HEK293 (cell line): ENCODE measurements around the gene TANGO2.

Experiments used
- AEBP2 ChIP-seq: fragments of 450-650 bp; formaldehyde crosslinking; IDR thresholded peaks from 2 replicates; pipeline ENCODE4 v1.5.1; 2016; ENCODE audit warnings: missing biosample characterization, missing genetic modification characterization, borderline replicate concordance
- GLIS1 ChIP-seq: fragments of 450-650 bp; formaldehyde crosslinking; IDR thresholded peaks from 2 replicates; pipeline ENCODE4 v1.5.1; 2016; ENCODE audit warnings: missing biosample characterization, missing genetic modification characterization
- HIC1 ChIP-seq: fragments of 450-650 bp; formaldehyde crosslinking; IDR thresholded peaks from 2 replicates; pipeline ENCODE4 v1.5.1; 2016; ENCODE audit warnings: missing biosample characterization, missing genetic modification characterization
- SCRT1 ChIP-seq: fragments of 450-650 bp; formaldehyde crosslinking; IDR thresholded peaks from 2 replicates; pipeline ENCODE4 v1.5.1; 2016; ENCODE audit warnings: missing biosample characterization, missing genetic modification characterization, borderline replicate concordance
- SP3 ChIP-seq: fragments of 450-650 bp; formaldehyde crosslinking; IDR thresholded peaks from 2 replicates; pipeline ENCODE4 v1.5.1; 2016; ENCODE audit warnings: missing biosample characterization, missing genetic modification characterization
- TSHZ1 ChIP-seq: fragments of 450-650 bp; formaldehyde crosslinking; IDR thresholded peaks from 2 replicates; pipeline ENCODE4 v1.5.1; 2016; ENCODE audit warnings: missing biosample characterization, missing genetic modification characterization, borderline replicate concordance
- ZBTB10 ChIP-seq: fragments of 450-650 bp; formaldehyde crosslinking; IDR thresholded peaks from 2 replicates; pipeline ENCODE4 v1.5.1; 2016; ENCODE audit warnings: missing biosample characterization, missing genetic modification characterization
- ZBTB20 ChIP-seq: fragments of 450-650 bp; formaldehyde crosslinking; IDR thresholded peaks from 2 replicates; pipeline ENCODE4 v1.5.1; 2016; ENCODE audit warnings: missing biosample characterization, missing genetic modification characterization
- ZBTB21 ChIP-seq: fragments of 450-650 bp; formaldehyde crosslinking; IDR thresholded peaks from 2 replicates; pipeline ENCODE4 v1.5.1; 2017; ENCODE audit warnings: missing biosample characterization, missing genetic modification characterization
- ZBTB44 ChIP-seq: fragments of 450-650 bp; IDR thresholded peaks from 2 replicates; pipeline ENCODE4 v1.5.1; 2018; ENCODE audit warnings: missing biosample characterization, mild to moderate bottlenecking, missing genetic modification characterization
- ZBTB7A ChIP-seq: fragments of 450-650 bp; formaldehyde crosslinking; IDR thresholded peaks from 2 replicates; pipeline ENCODE4 v1.5.1; 2016; ENCODE audit warnings: low read depth, missing biosample characterization, missing genetic modification characterization
- ZNF202 ChIP-seq: fragments of 450-650 bp; formaldehyde crosslinking; IDR thresholded peaks from 2 replicates; pipeline ENCODE4 v1.5.1; 2016; ENCODE audit warnings: missing biosample characterization, missing genetic modification characterization, borderline replicate concordance
- ZNF223 ChIP-seq: fragments of 450-650 bp; formaldehyde crosslinking; IDR thresholded peaks from 2 replicates; pipeline ENCODE4 v1.5.1; 2016; ENCODE audit warnings: missing biosample characterization, missing genetic modification characterization
- ZNF23 ChIP-seq: fragments of 450-650 bp; formaldehyde crosslinking; IDR thresholded peaks from 2 replicates; pipeline ENCODE4 v1.5.1; 2016; ENCODE audit warnings: missing biosample characterization, missing genetic modification characterization, borderline replicate concordance
- ZNF239 ChIP-seq: fragments of 450-650 bp; formaldehyde crosslinking; IDR thresholded peaks from 2 replicates; pipeline ENCODE4 v1.5.1; 2016; ENCODE audit warnings: missing biosample characterization, missing genetic modification characterization
- ZNF350 ChIP-seq: fragments of 450-650 bp; formaldehyde crosslinking; IDR thresholded peaks from 2 replicates; pipeline ENCODE4 v1.5.0; 2017; ENCODE audit warnings: missing biosample characterization, mild to moderate bottlenecking, missing genetic modification characterization
- ZNF354C ChIP-seq: fragments of 450-650 bp; formaldehyde crosslinking; IDR thresholded peaks from 2 replicates; pipeline ENCODE4 v1.5.1; 2016; ENCODE audit warnings: missing biosample characterization, missing genetic modification characterization, low read depth, borderline replicate concordance
- ZNF398 ChIP-seq: fragments of 450-650 bp; formaldehyde crosslinking; IDR thresholded peaks from 2 replicates; pipeline ENCODE4 v1.5.1; 2017; ENCODE audit warnings: missing biosample characterization, missing genetic modification characterization
- ZNF645 ChIP-seq: fragments of 450-650 bp; formaldehyde crosslinking; IDR thresholded peaks from 2 replicates; pipeline ENCODE4; 2016; ENCODE audit warnings: missing biosample characterization, missing genetic modification characterization
- ZNF654 ChIP-seq: fragments of 450-650 bp; formaldehyde crosslinking; IDR thresholded peaks from 2 replicates; pipeline ENCODE4 v1.5.1; 2016; ENCODE audit warnings: low read depth, missing biosample characterization, missing genetic modification characterization
- ZNF701 ChIP-seq: fragments of 450-650 bp; formaldehyde crosslinking; IDR thresholded peaks from 2 replicates; pipeline ENCODE4 v1.5.1; 2016; ENCODE audit warnings: missing biosample characterization, missing genetic modification characterization
- ZNF785 ChIP-seq: fragments of 450-650 bp; formaldehyde crosslinking; IDR thresholded peaks from 2 replicates; pipeline ENCODE4 v1.5.1; 2016; ENCODE audit warnings: missing biosample characterization, missing genetic modification characterization
- ZNF792 ChIP-seq: fragments of 450-650 bp; formaldehyde crosslinking; IDR thresholded peaks from 2 replicates; pipeline ENCODE4 v1.5.1; 2016; ENCODE audit warnings: missing biosample characterization, missing genetic modification characterization

Gene TANGO2

GRCh38 chr22:19986410-19987341, 34.2 kb upstream of the TANGO2 start (continued):
- TF ChIP-seq HIC1 (tag by site-specific recombination) (peak; percentile 66; the same call in 1 of the 2 replicates), ZBTB10 (tag by site-specific recombination) (0 out of 2 replicates have a peak, but pooled peaks have one; percentile 30), ZNF350 (tag by site-specific recombination) (no peak), ZNF239 (tag by site-specific recombination) (no peak), ZNF23 (tag by site-specific recombination) (no peak), ZNF202 (no peak), SCRT1 (no peak), ZNF354C (tag by site-specific recombination) (no peak), ZNF701 (no peak), ZBTB21 (tag by site-specific recombination) (no peak), AEBP2 (no peak), ZNF792 (no peak), ZNF645 (tag by site-specific recombination) (no peak), ZNF223 (tag by site-specific recombination) (no peak), ZNF654 (no peak), ZBTB20 (tag by site-specific recombination) (peak; percentile 83), SP3 (tag by site-specific recombination) (peak; percentile 71), ZNF785 (tag by site-specific recombination) (peak; percentile 17; the same call in 1 of the 2 replicates), TSHZ1 (tag by site-specific recombination) (no peak), GLIS1 (tag by site-specific recombination) (no peak; the same call in 1 of the 2 replicates), ZNF398 (tag by site-specific recombination) (peak; percentile 70), ZBTB7A (tag by site-specific recombination) (peak; percentile 70; the same call in 1 of the 2 replicates), ZBTB44 (tag by site-specific recombination) (no peak)
